Activated CD8-positive, alpha-beta memory T cell treated with anti-CD3 and anti-CD28 coated beads for 36 hours (primary cell): ENCODE results near the gene GRHL3. TPM values are rescaled to one million over a fixed set of nuclear protein-coding genes. Genes with fewer than 3 reads are reported as not detected.

ENCODE experiments used
- CTCF ChIA-PET: fragments of 350-600 bp; sonication (Branson Sonifier 250); formaldehyde crosslinking; loops from one replicate; lab custom pipeline; 2021; ENCODE audit warnings: antibody characterized with exemption; lab: Charles Lee
- POLR2A ChIA-PET: fragments of 350-600 bp; sonication (Branson Sonifier 250); formaldehyde crosslinking; loops from one replicate; lab custom pipeline; 2021; ENCODE audit warnings: antibody characterized with exemption; lab: Charles Lee
- total RNA-seq, 2 experiments: library from RNA; stranded (reverse); gene quantifications; one replicate each; pipeline ENCODE4 v1.2.3, GENCODE V29; 2021

GRHL3 gene
- total RNA-seq, 2 experiments from 2014 or later, result not detected

DNA sequence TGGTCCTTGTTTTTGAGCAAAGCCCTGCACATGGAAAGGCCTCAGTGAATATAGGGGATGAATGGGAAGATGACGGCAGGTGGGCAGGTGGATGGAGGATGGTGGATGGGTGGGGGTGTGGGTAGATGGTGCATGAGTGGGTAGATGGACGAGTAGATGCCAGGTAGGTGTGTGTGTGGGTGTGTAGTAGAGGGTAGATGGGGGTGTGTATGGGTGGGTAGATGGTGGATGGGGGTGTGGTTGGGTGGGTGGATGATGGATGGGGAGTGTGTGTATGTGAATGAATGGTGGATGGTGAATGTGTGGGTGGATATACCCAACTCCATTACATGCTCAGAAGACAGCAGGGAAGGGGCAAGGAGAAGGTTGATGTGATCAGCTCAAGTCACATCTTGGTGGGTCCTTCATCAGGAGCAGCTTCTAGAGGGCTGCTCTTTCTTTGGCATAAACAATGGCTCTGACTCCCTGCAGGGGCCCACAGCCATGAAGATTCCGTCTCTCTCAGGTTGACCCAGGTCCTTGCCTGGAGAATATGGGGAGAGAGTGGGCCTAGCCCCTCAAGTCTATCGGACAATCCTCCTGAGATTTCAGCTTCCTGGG lies 34.2 kb downstream of the GRHL3 start:
- ChIA-PET CTCF (interaction anchor here (1.5 kb wide), 1 partner anchor 38 kb away, joined by 8 read pairs; no protein-coding TSS in a partner anchor), POLR2A (no interaction called here)

DNA sequence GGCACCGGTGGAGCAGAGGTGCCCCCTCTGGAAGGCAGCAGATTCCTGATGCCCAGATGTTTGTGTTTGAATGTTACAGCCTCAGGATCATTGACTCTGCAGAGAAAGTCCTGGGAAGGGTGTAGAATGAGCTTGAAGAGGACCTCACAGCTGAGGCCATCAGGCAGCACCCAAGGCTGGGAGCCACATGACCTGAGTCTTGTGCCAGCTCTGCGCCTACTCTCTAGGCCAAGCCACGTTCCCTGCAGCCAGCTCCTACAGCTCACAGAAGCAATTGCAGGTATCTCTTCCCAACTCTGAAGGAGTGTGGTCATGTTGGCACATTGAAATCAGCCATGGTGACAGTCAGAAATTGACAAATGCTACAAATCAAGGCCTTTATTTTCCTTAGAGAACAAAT lies 36.3 kb downstream of the GRHL3 start:
- POLR2A ChIA-PET, result no interaction called here
- CTCF ChIA-PET, result no interaction called here

DNA sequence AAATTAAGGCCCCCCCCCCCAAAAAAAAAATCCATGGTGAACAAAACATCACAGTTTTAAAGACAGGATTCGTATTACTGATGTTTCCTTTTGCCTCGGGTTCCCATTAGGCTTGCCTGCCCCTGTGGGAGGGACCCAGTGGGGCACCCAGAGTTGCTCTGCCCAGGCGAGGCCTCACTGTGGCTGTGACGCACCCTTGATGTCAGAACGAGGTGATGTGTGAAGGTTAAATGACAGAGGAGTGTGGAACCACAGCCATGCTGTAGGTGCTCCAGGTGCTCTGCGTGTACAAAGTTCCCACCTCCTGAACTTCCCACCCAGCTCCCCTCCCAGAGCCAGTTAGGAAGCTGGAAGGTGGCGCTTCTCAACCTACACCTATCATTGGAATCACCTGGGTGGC lies 37.9 kb downstream of the GRHL3 start:
- ChIA-PET POLR2A (interaction anchor here (0.6 kb wide), 1 partner anchor 665 kb away, joined by 3 read pairs; no protein-coding TSS in a partner anchor), CTCF (interaction anchor here (0.6 kb wide), 1 partner anchor 11 kb away, joined by 4 read pairs; no protein-coding TSS in a partner anchor)

DNA sequence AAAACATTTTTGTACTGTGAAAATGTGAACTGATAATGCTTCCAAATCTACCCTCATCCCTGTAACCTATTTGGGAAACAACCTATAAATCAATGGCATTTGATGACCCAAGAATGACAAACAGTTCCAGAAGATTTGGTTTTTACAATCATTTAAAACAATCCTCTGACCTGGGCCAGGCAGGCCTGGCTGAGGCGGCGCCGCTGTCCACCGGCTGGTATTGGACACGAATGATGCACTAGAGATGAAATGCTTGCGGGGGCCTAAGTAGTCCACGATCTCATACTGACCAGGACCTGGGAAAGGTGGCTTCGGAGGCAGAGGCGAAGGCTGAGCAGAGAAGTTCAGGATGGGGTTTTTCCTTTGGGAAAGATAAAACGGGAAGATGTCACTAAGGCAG lies 41.5 kb downstream of the GRHL3 start:
- ChIA-PET CTCF (no interaction called here), POLR2A (interaction anchor here (0.5 kb wide), 1 partner anchor 338 kb away, joined by 8 read pairs; no protein-coding TSS in a partner anchor)

DNA sequence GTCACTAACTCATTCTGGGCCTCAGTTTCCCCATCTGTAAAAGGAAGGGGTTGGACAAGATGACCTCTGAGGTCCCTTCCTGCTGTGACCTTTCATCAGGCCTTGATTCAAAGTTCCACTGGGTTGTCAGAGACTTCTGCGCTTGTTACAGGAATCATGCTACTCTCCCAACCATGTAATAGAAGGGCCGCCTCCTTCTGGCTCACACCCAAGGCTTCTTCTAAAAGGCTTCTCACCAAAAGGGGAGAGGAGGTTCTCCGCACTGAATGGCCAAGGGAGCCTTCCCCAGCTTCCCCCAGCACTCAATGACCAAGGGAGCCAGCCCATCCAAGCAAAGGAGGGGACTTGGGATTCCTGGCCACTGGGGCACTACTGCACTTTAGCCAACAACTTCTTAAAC lies 42.7 kb downstream of the GRHL3 start:
- ChIA-PET POLR2A (no interaction called here), CTCF (interaction anchor here (1.8 kb wide), 1 partner anchor 30 kb away, joined by 5 read pairs; no protein-coding TSS in a partner anchor)

DNA sequence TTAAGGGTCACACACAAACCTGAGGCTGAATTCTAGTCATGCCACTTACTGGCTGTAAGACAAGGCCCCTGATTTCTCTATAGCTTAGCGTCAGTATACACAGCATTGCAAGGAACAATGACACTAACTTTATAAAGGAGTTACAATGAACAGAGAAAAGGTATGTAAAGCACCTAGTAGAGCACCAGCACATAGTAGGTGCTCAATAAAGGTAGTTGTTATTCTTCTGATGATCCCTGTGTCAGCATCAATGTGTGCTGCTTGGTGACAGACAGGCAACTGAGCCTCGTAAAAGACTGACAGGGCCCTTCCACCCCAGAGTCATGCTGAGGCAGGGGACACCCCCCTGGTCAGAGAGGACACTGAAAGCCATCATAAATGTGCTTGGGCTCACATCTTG lies 43.2 kb downstream of the GRHL3 start:
- POLR2A ChIA-PET, result no interaction called here
- CTCF ChIA-PET, result interaction anchor here (1.4 to 1.8 kb wide), 2 partner anchors 29 to 161 kb away, joined by 3 to 5 read pairs; no protein-coding TSS in a partner anchor

DNA sequence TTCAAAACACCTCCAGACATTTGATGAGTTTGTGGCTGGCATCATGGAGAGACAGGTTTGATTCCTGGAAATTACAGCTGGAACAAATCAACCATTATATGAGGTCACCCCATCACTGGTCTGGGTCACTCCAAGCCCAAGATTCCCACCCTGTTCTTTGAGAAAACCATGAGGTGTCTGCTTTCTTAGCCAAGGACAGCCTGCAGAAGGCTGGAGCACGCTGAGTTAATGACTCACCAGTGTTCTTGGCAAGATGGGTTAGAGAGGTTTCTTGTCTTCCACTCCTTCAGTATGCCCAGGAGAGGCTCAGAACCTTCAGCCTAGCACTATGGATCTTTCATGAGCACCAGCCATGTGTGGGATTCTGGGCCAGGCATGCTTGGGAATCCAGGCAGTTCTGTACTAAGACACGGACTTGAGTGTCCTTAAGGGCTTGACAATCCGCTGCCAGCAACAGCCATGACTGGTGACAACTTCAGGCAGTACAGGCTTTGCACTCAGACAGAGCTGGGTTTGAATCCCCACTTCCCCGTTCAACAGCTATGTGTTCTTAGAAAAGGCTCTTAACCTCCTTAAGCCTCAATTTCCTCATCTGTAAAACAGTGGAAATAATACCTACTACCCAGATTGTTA lies 43.9 kb downstream of the GRHL3 start:
- POLR2A ChIA-PET, result no interaction called here
- CTCF ChIA-PET, result interaction anchor here (1.4 to 1.8 kb wide), 2 partner anchors 28 to 162 kb away, joined by 3 to 5 read pairs; no protein-coding TSS in a partner anchor

DNA sequence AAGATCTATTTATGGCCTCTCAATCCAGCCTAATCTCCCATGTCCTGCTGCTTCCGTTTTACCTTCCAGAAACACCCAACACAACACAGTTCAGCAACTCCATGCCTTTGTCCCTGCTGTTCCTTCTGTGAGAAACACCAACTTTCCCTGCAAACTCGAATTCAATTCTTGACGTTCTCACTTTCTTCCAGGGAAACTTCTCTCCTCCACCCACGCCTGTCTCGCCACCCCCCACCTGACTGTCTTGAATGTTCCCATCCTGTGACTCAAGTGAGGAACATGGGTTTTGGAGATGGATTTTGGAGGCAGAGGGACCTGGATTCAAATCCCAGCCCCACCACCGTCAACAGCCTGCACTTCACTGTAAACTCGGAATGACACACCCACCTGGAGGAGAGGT lies 44.8 kb downstream of the GRHL3 start:
- POLR2A ChIA-PET, result no interaction called here
- CTCF ChIA-PET, result interaction anchor here (1.4 kb wide), 1 partner anchor 162 kb away, joined by 3 read pairs; no protein-coding TSS in a partner anchor

DNA sequence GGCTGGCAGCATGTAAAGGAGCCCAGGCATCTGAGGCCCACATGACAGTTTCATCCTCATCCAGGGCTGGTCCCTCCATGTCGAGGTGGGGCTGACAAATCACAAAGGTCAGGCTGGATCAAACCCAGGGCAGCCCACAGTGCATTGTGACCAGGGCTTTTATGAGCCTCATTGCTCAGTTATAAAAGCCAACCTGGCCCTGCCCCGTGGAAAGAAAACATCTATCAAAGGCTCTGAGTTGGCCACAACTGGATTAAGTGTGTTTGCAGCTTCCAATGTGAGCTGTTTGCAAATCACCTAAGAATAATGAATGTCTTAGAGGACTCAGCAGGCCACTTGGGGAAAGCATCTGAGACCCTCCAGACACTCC lies 45.4 kb downstream of the GRHL3 start:
- CTCF ChIA-PET, result interaction anchor here (1.7 to 2.1 kb wide), 2 partner anchors 17 to 42 kb away, joined by 4 to 5 read pairs; no protein-coding TSS in a partner anchor
- POLR2A ChIA-PET, result no interaction called here

DNA sequence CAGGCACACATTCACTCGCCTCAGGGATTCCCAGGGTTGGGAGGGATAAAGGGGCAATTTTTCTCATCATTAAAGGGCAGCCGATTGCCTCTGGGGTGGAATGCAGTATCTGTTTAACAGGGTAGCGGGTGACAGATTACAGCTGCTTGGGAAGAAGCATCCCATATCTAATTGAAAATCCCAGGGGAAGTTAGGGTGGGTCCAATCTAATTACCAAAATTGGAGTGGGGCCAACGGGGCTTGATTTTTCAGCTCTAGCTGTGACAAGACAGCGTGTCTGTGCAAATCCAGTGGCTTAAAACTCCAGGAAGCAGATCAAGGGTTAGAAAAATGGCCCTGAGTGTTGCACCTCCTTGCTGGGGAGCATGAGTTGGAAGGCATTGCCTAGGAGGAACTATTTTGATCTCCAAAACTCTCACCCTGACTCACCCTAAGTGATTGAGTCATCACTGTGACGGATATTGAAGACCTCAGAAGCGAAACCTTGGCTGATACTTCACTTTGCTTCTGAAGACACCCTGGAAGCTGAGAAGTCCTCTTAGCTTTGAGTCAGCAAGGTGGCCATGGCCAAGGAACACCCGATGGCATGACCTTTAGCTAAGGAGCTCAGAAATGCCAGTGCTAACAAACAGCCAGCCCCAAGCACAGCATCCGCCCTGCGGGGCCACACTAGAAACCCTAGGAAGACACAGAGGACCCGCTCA lies 46.0 kb downstream of the GRHL3 start:
- CTCF ChIA-PET, result interaction anchor here (1.5 to 2.1 kb wide), 4 partner anchors 17 to 215 kb away, joined by 4 to 8 read pairs (median 4); no protein-coding TSS in a partner anchor
- POLR2A ChIA-PET, result interaction anchor here (0.5 kb wide), 1 partner anchor 49 kb away, joined by 6 read pairs; no protein-coding TSS in a partner anchor

DNA sequence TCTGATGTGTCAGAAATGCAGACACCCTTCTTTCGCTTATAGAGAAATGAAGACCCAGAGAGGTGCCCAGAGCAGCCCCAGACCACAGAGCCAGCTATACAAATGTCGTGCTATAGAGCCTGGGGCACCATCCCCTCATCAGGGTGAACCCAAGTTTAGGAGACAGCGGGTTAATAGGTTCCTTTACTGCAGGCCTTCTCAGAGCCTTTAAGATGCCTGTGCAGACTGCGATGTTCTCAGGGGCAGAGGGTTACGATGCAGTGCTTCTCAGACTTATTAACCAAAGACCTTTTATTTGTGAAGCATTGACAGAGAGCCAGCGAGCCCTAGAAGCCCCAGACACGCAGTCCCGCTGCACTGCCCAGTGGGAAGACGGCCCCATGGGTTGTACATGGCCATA lies 47.5 kb downstream of the GRHL3 start:
- POLR2A ChIA-PET, result no interaction called here
- CTCF ChIA-PET, result interaction anchor here (2.1 kb wide), 1 partner anchor 15 kb away, joined by 5 read pairs; no protein-coding TSS in a partner anchor

DNA sequence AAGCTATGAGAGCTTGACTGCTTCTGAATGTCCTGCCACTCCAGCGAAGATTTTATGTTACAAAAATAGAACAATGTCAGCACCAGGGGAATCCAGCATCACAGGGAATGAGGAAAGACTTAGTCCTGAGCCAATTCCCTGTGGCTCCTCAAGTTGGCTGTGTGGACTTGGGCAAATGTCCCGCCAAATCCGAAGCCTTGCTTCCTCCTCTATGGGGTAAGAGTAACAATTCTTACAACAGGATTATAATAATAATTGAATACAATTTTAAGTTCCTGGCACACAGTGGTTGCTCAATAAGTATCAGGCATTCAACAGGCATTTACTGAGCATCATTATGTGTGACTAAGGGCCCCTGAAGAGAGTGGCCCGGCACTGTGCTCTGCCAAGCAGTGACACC lies 50.0 kb downstream of the GRHL3 start:
- POLR2A ChIA-PET, result no interaction called here
- CTCF ChIA-PET, result no interaction called here

DNA sequence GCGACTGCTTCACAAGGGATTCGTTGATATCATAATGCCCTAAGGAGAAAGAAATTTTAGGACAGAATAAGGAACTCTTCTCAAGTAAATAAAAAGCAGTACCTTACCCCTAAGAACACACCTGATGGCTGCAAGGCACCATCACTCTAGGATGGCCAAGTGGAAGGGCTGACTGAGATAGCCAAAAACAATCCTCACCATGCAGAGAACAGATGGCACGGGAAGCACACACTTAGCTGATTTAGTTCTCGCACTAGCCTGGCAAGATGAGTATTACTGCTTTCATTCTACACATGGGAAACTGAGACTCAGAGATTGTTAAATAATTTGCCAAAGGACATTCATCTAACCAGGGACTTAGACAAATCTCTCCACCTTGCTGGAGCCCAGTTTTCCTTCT lies 50.6 kb downstream of the GRHL3 start:
- ChIA-PET POLR2A (no interaction called here), CTCF (no interaction called here)

DNA sequence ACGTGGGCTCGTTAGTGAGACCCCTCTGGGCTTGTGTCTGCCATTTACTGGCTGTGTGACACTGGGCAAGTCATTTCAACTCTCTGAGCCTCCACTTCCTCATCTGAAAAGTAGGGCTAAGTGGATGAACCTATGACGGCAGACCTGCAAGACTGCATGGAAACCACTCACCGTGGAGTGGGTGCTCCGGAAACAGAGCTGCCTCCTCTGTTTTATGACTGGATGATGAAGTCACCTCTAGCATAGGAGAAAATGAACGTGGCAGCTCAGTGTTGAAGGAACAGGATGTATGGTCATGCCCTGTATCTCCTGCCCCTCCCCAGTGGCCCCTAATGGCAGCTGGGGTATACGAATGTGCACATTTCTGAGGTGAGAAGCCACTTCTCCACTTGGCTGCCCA lies 53.9 kb downstream of the GRHL3 start:
- CTCF ChIA-PET, result interaction anchor here (1.5 kb wide), 1 partner anchor 12 kb away, joined by 4 read pairs; no protein-coding TSS in a partner anchor

DNA sequence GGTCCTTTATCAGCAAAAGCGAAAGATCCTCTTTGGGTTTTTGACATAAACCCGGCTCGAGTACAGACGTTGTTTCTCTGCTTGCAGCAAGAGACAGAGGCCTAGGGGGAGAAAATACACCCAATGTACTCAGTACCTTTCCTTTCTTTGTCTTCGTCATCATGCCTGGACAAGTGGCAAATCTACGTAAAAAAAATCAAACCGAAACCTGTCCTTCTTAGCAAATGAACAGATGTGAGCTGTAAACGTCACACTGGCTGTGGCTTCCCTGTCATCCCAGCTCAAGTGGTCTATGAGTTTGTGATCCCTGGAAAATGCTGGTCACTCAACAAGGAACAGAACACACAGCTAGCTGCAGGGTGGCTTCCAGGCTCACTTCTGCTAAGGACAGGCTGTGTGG lies 54.6 kb downstream of the GRHL3 start:
- POLR2A ChIA-PET, result no interaction called here

More for the DNA sequence above, 53.9 kb downstream of the GRHL3 start:
- POLR2A ChIA-PET, result no interaction called here

DNA sequence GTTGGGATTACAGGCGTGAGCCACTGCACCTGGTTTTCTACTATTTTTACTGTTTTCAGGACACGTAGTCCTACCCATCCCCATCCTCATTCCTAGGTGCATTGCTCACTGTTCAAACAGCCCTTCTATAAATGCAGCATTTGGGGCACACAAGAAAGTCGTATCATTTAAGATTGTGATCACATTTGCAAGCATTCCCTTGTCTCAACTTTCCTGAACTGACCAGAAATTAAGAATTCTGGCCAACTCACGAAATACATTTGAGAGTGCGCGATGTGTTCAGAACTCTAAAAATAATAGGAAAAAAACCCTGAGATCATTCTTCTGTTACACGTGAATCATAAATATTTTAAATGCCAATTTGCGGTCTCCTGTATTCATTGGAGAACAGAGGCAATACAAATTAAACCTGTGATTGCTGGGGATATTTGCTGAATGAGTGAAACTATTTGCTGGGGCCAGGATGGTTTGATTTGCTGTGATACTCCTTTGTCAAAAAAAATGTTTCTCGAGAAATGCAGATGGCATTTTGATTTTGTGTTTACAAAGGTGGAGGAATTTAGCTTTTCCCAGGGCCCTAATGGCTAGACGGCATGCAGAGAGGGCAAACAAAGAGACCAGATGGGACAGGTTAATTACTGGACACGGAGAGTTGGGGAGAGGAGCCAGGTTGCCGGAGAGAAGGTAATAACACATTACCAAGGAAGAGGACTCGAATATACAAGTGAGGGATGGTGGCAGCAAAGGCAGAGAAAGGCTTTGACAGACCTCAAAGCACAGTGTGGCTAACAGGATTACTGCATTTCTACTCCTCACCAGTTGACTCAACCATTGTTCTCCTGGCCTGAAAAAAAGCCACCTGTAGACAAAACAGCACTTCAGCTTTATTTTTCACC lies 56.0 kb downstream of the GRHL3 start:
- ChIA-PET CTCF (no interaction called here), POLR2A (no interaction called here)

More for the DNA sequence above, 54.6 kb downstream of the GRHL3 start:
- CTCF ChIA-PET, result interaction anchor here (0.6 kb wide), 1 partner anchor 168 kb away, joined by 3 read pairs; no protein-coding TSS in a partner anchor

DNA sequence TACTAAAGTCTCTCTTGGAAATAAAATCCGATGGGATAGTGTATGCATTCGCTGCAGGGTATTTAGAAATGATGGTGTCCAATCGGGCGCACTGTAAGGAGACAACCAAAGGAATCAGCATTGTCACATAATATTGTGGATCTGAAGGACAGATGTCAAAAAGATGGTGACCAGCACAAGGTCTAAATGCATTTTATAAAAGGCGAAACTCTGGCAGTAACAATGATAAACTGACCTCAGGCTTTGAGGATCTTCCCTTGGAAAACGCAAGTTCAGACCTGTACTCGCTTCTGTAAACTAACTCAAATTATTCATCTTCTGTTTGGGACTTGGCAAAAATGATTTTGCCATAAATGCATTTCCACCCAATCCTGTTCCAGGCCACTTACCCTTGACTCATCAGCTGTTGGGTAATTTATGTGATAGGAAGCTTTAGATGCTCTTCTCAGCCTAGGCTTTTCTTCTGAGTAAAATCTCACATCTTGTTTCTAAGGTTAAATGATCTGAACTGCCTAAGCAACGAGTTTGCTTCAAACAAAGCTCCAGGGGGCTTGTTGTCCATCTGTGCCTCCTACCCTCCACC lies 60.7 kb downstream of the GRHL3 start:
- POLR2A ChIA-PET, result no interaction called here

DNA sequence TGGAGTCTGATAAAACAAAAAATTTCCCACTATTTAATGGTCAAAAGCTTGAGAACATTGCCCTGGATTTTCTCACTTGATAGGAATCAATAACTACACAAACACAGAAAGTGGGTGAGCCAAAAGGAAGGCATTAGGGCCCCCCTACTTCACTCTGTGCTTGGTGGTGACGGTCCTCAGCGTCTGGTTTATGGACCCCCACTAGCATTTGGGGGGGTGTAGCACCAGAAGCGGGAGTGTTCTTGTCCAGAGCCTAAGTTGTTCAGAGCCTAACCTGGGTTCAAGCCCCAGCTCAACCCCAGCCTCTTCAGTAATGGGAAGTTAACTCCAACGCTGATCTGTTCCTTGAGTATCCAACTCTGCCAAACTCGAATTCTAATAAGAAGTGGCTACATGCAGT lies 61.4 kb downstream of the GRHL3 start:
- POLR2A ChIA-PET, result no interaction called here
- CTCF ChIA-PET, result interaction anchor here (0.7 to 1.8 kb wide), 3 partner anchors 11 to 181 kb away, joined by 4 to 8 read pairs (median 6); no protein-coding TSS in a partner anchor

More for the DNA sequence above, 60.7 kb downstream of the GRHL3 start:
- CTCF ChIA-PET, result interaction anchor here (0.7 to 1.2 kb wide), 3 partner anchors 12 to 232 kb away, joined by 3 to 6 read pairs (median 4); no protein-coding TSS in a partner anchor
